Stimulated activated CD4-positive, alpha-beta T cell treated with anti-CD3 and anti-CD28 coated beads, Interleukin-1b, Interleukin-23, amount 100 ng/mL, for 1 hour (primary cell): ENCODE results near the gene SUGP2.

Experiments
- DNase-seq, 2 donors: peaks; one replicate each; pipeline ENCODE4 v3.0.0-alpha.2; 2020; ENCODE audit warnings: low read depth in 2 of 2

SUGP2 gene

DNA sequence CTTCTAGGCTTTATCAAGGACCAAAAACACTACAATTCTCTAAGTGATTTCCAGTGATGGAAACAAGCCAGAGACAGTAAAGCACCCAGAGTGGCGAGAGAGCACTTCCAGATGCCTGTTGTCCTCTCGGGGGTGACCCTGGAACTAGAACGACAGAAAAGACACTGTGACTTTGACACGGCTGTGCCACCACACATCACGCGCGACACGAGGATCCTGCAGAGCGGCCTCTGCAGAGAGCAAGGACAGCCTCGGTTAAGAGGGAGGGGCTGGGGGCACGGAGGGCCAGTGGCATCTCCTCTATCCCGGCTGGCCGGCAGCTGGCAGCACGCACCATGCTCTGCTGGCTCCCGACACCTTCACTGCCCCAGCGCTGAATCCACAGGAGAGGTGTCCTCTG, 42.3 kb downstream of the SUGP2 start:
- DNase-seq = no peak

DNA sequence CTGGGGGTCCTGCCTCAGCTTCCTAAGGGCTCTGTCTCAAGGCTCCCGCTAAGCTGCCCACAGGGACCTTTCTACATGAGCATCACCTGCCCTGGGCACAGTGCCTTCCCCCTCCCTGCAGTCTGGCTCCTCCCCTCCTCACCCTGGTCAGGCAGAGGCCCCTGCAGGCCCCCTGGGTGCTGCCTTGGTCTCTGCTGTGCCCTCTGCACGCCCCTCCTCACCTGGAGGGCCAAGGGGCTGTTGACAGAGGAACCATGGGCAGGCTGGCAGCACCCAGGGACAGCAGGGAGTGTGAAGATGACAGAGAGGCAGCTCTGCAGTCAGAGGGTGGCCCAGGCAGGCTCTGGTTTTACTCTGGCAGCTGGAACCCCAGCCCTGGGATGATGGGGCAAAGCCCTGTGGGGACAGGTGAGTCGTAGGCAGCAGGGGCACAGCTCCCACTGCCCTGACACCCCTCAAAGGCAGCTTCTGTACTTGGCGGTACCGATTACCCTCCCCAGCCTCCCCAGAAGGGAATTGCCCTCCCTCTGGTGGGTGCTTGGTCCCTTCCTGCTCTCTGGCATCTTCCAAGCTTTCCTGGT, 43.1 kb downstream of the SUGP2 start:
- no peak for DNase-seq

DNA sequence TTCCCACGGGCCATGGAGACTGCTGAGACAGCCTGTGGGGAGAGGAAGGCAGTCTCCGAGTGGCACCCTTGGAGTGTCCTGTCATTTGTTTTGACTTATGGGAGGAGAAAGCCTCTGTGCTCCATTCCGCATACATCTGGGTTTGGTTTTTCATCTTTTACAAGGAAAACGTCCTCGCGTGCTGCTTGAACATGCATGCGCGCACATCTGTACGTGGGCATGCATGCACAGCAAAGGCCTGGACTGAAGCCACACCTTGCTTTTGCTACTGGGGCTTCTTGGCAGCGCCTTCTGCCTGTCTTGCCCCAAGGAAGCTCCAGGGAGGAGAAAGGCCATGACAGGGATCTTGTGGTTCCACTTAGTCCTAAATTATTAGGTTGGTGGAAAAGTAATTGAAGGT, 44.0 kb downstream of the SUGP2 start:
- DNase-seq = no peak

DNA sequence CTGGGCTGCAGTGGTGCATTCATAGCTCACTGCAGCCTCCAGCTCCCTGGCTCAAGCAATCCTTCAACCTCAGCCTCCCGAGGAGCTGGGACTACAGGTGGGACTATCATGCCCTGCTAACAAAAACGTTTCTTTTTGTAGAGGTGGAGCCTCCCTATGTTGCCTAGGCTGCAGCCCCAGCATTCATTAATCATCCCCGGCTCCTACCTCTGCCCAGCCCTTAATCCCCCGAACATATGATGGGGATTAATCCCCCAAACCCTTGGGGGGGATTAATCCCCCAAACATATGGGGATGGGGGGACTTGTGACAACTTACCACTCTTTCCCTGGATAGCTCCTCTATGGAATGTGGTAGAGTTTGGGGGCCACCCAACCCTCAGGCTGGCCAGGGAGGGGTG, 45.9 kb downstream of the SUGP2 start:
- DNase-seq = no peak

DNA sequence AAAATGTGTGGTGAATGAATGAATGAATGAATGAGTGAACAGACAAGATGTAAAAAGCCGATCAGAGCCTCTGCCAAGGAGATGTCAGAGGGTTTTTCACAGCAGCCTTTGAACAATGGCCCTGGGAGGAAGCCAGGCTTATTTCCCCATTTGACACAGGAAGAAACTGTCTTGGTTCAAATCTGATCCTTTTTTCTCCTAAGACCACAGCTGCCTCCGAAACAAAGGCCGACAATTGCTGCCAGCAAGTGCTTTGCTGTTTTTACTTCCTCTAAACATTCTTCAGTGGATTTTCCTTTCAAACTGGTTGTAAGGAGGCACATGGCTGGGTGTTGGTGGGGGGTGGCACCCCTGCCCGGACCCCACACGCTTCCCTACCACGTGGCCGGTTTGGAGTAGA, 48.1 kb downstream of the SUGP2 start:
- DNase-seq = no peak

DNA sequence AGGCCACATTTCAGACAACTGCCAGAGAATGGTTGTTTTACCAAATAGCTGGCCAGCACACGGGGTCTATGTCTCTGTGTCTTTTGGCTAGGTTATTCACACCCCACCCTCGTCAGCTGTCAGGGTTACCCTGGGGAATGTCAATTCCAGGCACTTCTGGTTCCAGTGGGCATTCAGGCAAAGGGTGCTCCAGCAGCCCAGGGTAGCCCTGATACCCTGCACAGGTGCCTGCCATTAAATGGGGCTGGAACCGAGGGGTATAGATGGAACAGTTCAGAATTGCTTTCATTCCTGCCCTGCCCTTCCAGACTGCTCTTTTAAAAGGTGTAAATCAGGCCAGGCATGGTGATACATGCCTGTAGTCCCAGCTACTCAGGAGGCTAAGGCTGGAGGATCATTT, 49.1 kb downstream of the SUGP2 start:
- no peak for DNase-seq

DNA sequence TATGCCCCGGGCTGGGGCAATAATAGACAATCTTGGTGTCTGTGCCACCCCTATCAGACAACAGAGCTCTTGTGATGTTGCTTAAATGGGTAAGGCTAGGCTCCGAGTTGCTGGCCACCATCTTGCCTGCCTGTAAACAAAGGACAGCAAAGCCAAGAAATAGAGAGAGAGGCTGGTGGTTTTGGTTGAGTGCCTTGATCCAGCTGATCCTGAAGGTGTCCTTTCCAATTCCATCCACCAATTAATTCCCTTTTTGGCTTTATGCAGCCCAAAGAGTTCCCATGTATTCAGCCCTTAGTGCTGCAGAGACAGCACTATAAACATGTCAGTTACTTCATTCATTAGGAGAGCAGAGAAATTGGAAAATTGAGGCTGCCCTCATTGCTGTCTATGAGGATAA, 50.6 kb downstream of the SUGP2 start:
- DNase-seq = no peak

DNA sequence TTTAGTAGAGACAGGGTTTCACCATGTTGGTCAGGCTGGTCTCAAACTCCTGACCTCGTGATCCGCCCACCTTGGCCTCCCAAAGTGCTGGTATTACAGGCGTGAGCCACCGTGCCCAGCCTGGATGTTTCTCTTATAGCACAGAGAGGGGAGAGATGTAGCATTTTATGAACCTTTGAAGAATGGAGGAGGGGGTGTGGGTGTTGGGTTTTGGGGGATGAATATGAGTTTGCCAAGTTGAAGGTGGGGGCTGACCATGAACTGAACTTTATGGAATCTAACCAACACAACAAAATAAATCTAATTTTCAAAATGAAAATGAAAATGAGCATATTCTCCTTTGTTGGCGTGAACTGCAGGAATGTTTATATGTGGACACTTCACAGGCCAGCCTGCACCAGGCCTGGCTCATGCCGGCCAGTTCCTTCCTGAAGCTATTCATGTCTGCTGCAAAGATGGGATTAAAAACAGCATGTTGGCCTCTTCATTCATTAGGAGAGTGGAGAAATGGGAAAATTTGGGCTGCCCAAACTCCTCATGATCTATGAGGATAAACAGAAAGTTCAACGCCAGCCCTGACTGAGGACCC, 52.8 kb downstream of the SUGP2 start:
- no peak for DNase-seq

DNA sequence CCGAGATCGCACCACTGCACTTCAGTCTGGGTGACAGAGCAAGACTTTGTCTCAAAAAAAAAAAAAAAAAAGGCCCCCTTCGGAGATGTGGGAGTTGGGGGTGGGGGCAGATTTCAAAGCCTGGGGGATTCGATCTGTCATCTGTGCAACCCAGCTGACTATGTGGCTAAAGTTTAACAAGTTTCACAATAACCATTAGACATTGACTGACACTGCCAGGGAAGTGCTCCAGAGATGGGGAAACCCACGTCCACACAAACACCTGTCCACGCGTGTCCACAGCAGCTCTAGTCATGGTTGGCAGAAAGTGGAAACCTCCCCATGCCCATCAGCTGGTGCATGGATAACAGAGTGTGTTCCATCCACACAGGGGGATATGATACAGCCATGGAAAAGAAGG, 54.7 kb downstream of the SUGP2 start:
- DNase-seq = no peak

DNA sequence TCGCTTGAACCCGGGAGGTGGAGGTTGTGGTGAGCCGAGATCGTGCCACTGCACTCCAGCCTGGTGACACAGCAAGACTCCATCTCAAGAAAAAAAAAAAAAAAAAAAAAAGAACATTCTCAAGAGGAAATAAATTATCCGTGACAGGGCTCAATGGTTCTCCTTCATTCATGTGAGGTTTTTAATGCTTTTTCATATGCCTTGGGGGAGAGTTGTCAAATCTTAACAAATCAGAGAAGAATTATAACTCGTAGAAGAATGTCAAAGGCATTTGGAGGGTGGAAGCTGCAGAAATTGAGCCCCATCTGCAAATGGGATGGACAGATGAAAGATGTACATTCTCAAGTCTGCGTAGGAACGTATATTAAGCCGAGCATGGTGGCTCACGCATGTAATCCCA, 57.4 kb downstream of the SUGP2 start:
- no peak for DNase-seq

DNA sequence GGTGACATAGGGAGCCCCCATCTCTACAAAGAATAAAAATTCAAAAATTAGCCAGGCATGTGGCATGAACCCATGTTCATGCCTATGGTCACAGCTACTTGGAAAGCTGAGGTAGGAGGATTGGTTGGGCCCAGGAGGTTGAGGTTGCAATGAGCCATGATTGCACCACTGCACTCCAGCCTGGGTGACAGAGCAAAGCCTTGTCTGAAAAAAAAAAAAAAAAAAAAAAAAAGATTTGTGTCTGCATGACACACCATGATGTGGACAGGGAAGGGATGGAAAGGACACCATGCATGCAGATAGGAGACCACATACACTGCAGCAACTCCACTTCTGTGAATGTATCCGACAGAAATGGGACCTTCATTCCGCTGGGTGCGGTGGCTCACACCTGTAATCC, 58.3 kb downstream of the SUGP2 start:
- no peak for DNase-seq

DNA sequence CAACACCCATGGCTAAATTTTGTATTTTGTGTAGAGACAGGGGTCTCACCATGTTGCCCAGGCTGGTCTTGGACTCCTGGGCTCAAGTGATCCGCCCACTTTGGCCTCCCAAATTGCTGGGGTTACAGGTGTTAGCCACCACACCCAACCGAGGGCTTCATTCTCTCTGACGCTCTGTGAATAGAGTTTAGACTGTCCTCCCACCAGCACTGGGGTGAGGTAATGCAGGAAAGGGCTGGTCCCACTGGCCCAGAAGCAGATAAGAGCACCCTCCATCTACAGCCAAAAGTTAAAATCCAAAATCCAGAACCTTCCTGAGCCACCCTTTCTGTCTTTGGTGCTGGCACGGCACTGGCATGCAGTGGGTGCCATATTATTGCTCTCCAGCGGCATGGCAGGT, 60.5 kb downstream of the SUGP2 start:
- DNase-seq = no peak

DNA sequence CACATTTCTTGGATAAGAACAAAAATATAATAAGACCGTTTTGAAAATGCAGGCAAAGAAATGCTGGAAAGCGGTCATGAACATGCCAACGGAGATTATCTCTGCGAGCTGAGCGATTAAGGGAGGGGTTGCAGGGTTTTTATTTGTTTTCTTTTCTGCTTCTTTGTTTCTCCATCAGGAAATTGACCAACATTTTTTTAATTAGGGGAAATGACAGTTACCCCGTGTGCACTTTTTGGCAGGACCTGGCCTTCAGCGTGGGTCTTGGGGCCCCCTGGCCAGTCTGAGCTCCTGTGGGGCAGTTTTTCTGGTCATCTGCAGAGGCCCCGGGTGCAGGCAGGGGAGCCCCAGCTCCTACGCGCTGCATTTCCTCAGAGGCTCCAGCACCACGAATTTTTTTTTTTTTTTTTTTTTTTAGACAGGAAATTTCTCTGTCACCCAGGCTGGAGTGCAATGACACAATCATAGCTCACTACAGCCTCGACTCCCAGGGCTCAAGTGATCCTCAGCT, 61.0 kb downstream of the SUGP2 start:
- no peak for DNase-seq

DNA sequence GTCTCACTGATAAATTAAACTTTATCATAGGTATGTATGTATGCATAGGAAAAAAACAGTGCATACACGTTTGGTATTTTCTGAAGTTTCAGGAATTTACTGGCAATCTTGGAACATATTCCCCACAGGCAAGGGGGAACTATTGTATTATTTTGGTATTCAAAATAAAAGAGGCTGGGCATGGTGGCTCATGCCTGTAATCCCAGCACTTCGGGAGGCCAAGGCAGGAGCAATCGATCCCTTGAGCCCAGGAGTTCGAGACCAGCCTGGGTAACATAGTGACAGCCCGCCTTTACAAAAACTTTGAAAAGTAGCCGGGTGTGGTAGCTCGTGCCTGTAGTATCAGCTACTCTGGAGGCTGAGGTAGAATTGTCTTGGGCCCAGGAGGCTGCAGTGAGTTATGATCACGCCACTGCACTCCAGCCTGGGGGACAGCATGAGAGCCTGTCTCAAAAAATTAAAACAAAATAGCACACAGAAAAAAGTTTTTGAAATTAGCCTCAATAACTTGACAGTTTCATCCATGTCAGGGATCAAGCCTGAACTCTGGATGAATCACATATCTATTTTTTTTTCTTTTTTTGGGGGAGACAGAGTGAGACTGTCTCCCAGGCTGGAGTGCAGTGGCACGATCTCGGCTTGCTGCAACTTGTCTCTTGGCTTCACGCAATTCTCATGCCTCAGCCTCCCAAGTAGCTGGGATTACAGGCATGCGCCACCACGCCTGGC, 63.2 kb downstream of the SUGP2 start:
- no peak for DNase-seq

DNA sequence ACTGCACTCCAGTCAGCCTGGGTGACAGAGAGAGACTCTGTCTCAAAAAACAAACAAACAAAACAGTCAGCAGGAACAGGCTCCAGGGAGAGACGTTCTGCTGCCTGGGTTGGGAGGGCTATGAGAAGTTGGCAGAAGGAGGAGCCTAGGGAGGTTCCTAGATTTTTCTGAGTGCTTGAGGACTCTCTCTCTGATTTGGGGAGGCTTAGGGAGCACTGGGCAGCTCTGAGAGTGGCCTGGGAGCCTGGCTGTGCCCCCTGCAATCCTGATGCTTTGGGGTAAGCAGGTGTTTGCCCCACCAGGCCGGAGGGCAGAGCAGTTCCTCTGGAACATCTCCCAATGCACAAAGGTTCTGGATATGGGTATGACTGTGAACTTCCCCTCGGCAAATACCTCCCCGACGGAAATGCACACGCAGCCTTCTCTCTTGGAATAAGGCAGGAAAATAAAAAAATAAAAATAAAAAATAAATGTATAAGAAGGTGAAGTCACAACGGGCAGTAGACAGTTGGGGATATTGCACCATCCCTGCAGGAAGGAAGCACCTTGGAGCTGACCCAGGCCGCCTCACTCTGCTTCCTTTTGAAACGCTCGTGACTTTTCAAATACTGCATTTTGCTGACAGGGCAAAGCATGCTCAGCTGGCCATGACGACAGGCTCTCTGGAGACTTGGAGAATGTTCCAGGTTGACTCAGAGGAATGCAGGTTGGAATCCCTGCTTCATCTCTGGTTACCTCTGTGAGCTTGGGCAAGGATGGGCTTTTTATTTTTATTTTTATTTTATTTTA, 65.8 kb downstream of the SUGP2 start:
- DNase-seq = no peak

DNA sequence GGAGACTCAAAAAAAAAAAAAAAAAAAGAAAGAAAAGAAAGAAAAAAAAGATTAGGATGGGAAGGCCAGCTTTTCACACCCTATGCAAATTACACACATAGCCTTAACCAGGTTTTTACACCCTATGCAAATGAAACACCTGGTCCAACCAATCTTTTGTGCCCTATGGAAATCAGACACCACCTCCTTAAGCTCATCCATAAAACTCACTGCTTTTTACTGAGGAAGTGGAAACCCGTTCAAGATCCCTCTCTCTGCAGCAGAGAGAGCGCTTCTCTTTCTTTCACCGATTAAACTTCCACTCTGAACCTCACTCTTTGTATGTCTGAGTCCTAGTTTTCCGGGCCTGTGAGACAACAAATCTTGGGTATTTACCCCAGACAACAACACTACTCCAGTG, 67.0 kb downstream of the SUGP2 start:
- no peak for DNase-seq

DNA sequence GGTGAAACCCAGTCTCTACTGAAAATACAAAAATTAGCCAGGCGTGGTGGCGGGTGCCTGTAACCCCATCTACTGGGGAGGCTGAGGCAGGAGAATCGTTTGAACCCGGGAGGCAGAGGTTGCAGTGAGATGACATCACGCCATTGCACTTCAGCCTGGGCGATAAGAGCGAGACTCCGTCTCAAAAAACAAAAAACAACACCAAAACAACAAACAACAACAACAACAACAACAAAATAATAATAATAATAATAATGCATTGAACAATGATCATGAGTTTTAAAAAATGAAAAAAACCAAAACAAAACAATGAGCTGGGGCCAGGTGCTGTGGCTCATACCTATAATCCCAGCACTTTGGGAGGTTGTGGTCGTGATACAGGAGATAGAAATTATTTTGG, 69.2 kb downstream of the SUGP2 start:
- DNase-seq = no peak

DNA sequence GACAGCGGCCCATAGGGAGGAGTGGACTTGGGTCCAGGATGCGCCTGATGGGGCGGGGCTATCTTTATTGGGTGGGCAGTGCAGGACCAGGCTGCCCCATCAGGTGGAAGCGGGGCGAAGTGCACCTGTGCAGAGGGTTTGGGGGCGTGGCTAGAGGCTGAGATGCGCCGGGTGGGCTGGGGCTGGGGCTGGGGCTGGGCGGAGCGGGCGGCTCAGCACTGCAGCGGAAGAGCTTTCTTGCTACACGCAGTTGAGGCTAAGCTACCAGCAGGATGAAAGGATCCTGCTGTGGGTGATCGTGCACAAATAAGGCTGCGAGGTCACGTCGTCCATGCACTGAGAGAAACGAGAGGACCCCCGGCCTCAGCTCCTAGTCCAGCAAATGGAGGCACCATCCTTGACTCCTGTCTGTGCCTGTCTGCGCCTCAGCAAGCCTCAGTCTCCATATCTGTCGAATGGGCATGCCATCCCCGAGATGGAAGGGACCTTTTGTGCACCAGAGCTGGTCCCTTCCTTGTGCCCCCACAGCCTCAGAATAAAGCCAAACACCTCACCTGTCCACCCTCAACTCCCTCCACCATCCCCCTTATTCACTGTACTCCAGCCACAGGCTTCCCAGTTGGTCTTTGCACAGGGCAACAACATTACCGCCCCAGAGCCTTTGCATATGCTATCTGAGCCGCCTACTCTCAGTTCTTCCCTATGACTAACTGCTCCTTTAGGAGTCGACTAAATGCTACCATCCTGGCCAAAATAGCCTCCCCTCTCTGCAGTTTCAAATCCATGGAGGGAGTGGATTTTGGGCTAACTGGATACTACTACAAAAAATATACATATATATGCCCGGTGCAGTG, 71.3 kb downstream of the SUGP2 start:
- no peak for DNase-seq

DNA sequence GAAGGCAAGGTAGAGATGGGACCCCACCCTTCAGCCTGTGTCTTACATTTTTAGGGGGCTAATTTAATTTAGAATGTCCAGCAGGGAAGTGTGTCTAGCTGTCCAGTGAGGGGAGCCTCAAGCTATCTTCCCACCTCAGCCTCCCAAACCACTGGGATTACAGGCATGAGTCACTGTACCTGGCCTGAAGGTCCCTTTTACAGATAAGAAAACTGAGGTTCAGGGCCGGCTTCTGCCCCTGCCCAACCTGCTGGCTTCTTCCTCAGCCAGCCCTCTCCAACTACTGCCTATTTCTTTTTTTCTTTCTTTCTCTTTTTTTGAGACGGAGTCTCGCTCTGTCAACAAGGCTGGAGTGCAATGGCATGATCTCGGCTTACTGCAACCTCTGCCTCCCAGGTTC, 72.9 kb downstream of the SUGP2 start:
- no peak for DNase-seq

DNA sequence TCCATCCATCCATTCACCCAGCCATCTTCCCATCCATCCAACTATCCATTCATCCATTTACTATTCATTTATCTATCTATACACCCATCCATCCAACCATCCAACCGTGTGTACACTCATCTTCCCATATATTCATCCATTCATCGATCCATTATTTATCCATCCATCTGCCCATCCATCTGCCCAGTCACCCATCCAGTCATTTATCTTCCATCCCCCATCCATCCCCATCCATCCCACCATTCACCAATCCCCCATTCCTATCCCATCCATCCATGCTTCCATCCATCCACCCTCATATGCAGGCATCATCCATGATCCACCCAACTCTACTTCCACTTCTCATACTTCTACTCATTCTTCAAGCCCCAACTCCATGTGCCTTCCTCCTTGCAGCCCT, 78.3 kb downstream of the SUGP2 start:
- DNase-seq = no peak

DNA sequence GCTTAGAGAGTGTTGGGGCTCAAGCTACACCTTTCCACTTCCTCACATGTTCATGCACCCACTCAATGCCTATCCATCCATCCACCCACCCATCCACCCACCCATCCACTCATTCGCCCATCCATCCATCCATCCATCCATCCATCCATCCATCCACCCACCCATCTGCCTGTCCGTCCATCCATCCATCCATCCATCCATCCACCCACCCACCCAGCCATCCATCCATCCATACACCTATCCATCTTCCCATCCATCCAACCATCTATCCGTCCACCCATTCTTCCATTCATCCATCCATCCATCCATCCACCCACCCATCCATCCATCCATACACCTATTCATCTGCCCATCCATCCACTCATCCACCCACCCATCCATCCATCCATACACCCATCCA, 79.2 kb downstream of the SUGP2 start:
- no peak for DNase-seq
